ENCODE results near the gene FAM181A.
A peak's percentile ranks its signal among the peaks of the same experiment; 100 is the strongest.

The FAM181A gene

DNA sequence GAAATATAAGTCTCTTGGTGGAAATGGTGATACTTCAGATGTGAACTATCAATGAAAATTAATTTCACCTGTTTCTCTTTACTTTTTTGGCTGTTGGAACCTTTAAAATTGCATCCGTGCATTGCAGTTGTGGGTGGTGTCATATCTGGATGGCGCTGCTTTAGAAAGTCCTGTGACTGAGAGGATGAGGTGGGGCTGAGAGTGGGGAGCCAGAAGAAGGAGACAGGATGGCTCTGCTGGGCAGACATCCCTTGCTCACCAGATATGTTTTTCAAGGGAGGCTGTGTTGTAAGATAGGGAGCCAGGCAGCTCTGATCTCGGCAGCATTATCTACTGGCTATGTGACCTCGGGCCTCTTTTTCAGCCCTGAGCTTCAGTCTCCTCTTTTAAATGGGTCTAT lies 36.5 kb downstream of the FAM181A start:
- no peak for DNase-seq (ENCODE audit: low read depth)
- TF ChIP-seq, protein P1, sequence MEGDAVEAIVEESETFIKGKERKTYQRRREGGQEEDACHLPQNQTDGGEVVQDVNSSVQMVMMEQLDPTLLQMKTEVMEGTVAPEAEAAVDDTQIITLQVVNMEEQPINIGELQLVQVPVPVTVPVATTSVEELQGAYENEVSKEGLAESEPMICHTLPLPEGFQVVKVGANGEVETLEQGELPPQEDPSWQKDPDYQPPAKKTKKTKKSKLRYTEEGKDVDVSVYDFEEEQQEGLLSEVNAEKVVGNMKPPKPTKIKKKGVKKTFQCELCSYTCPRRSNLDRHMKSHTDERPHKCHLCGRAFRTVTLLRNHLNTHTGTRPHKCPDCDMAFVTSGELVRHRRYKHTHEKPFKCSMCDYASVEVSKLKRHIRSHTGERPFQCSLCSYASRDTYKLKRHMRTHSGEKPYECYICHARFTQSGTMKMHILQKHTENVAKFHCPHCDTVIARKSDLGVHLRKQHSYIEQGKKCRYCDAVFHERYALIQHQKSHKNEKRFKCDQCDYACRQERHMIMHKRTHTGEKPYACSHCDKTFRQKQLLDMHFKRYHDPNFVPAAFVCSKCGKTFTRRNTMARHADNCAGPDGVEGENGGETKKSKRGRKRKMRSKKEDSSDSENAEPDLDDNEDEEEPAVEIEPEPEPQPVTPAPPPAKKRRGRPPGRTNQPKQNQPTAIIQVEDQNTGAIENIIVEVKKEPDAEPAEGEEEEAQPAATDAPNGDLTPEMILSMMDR (conservative IDR thresholded peaks at IDR 0.05; ENCODE audit: low read length), result no peak
- no peak overlapping the region for H3K4me3 ChIP-seq (ENCODE audit: low read length)

DNA sequence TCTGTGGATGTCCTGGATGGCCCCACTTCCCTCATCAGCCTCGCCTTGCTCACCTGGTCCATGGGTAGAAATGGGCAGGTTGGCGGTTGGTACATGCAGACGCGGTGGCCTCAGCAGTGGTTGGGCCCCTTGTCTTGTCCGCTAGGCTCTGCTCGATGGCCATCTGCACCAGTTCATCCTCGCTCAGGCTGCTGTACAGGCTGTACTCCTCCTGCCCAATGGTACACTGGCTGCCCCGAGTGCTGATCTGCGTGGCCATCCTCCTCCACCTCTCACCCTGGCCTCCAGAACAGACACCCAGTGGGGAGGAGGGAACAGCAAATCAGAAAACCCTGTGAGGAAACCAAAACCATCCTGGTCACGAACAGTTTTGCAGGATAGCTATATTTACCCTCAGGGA lies 37.1 kb downstream of the FAM181A start:
- no peak for DNase-seq (ENCODE audit: low read depth)
- no peak overlapping the region for H3K4me3 ChIP-seq (ENCODE audit: low read length)
- TF ChIP-seq, protein P1 (conservative IDR thresholded peaks at IDR 0.05; ENCODE audit: low read length), result no peak

DNA sequence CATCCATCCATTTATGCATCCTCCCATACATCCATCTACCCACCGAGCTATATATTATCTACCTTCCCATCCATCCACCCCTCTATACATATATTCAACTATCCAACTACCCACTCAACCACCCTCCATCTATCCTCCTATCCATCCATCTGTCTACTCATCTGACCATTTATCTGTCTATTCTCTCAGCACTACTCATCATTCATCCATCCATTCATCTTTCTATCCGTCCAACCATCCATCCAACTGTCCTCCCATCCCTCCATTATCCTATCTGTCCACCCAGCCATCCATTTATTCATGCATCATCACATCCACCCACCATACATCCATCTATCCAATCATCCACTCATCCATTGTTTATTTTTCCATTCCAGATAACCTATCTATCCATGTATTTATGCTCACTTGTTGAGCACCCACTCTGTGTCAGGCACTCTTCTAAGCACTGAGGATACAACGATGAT lies 37.7 kb downstream of the FAM181A start:
- TF ChIP-seq, protein P1 (conservative IDR thresholded peaks at IDR 0.05; ENCODE audit: low read length), result no peak
- no peak overlapping the region for H3K4me3 ChIP-seq (ENCODE audit: low read length)

DNA sequence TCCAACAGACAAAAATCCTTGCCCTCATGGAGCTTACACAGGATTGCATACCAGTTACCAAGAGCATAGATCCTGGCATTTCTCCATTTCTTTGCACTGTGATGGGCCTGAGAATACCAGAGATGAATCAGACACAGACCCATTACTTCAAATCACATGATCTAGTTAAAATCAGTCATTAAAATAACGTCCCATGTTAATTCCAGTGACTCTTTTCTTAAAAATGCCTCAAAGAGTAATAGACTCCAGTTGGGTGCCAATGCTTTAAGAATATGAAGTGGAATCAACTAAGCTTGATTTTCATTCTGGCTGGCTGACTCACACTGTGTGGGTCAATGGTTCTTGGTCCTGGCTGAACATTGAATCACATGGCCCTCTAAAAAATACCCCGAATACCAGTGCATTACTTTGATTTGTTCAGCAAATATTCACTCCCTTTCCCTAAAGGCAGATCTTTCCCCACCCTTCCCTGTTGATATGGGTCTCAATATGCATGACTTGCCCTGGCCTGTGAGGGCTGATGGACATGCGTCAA lies 38.2 kb downstream of the FAM181A start:
- peak; percentile 94 for DNase-seq (ENCODE audit: low read depth)
- TF ChIP-seq, protein P1 (conservative IDR thresholded peaks at IDR 0.05; ENCODE audit: low read length), result no peak
- H3K4me3 ChIP-seq (ENCODE audit: low read length), result no peak overlapping the region

More for the DNA sequence above, 37.7 kb downstream of the FAM181A start:
- no peak for DNase-seq (ENCODE audit: low read depth)

DNA sequence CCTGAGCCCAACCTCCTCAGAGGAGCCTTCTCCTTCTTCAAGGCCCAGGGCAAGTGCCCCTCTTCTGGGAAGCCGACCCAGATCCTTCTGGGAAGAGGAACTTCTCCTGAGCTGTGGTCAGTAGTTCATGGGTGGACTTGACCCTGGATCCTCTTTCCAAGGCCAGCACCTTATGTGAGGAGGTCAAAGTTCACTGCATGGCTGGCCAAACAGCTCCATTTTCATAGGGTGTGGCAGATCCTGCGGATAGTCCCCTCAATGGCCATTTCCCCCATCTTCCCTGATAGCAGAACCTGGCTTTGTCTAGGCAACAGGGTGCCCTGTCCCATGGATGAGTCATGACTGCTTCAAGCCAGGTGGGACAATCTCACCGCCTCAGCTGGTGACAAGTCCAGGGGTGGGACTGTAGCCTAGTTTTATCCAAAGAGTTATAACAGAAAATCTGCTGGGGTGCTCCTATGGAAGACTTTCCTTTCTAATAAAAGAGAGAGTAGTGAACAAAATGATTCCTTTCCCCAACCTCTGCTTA lies 38.9 kb downstream of the FAM181A start:
- no peak for DNase-seq (ENCODE audit: low read depth)
- TF ChIP-seq, protein P1 (conservative IDR thresholded peaks at IDR 0.05; ENCODE audit: low read length), result no peak
- no peak overlapping the region for H3K4me3 ChIP-seq (ENCODE audit: low read length)

DNA sequence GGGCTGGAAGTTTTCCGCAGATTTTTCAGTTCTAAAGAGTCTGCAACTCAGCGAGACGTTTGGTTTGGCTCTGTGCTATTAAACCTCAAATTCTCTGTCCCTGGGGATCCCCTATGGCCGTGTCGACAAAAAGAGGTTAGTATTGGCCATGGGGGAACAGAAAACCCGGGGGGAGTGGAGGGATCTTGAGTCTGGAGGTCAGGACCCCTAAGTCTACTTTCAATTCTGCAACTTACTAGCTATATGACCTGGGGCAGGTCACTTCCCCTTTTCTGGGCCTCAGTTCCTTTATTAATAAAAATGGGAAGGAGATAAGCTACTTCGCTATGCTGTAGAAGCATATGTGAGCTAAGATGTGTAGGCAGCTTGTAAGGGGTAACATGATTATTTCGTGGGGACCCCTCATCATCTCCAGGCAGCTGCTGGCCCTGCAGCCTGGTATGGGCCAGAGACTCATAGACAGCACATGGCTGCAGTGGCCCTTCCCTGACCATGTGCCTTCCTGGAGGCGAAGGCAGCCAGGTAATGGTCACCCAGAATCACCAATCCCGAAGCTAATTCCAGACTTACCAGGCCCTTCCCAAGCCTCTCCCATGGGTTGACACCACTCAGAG lies 40.6 kb downstream of the FAM181A start:
- DNase-seq (ENCODE audit: low read depth), result no peak

More for the DNA sequence above, 40.6 kb downstream of the FAM181A start:
- TF ChIP-seq, protein P1 (conservative IDR thresholded peaks at IDR 0.05; ENCODE audit: low read length), result no peak
- no peak overlapping the region for H3K4me3 ChIP-seq (ENCODE audit: low read length)

Measured in AG10803 (cell line).